ENCODE data around the gene TMEM145.

DNA sequence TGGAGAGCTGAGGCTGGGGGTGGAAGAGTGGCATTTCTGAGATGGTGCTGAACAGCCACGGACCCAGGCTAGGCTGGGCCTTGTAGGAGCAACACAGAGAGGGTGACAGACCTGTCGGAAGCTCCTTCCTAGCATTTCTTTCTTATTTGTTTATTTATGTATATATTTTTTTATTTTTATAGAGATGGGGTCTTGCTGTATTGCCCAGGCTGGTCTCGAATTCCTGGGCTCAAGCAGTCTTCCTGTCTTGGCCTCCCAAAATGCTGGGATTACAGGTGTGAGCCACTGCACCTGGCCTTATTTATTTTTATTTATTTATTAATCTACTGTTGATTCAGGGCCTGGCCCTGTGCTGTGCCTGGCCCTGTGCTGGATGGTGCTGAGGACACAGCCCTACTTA lies 37.6 kb upstream of the TMEM145 start:
- TF ChIP-seq, protein P1, sequence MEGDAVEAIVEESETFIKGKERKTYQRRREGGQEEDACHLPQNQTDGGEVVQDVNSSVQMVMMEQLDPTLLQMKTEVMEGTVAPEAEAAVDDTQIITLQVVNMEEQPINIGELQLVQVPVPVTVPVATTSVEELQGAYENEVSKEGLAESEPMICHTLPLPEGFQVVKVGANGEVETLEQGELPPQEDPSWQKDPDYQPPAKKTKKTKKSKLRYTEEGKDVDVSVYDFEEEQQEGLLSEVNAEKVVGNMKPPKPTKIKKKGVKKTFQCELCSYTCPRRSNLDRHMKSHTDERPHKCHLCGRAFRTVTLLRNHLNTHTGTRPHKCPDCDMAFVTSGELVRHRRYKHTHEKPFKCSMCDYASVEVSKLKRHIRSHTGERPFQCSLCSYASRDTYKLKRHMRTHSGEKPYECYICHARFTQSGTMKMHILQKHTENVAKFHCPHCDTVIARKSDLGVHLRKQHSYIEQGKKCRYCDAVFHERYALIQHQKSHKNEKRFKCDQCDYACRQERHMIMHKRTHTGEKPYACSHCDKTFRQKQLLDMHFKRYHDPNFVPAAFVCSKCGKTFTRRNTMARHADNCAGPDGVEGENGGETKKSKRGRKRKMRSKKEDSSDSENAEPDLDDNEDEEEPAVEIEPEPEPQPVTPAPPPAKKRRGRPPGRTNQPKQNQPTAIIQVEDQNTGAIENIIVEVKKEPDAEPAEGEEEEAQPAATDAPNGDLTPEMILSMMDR (IDR thresholded peaks at IDR 0.05; ENCODE audit: insufficient read depth, low read length, poor library complexity, severe bottlenecking): no peak
- no peak for TF ChIP-seq EZH2phosphoT487 (conservative IDR thresholded peaks at IDR 0.05; ENCODE audit: low read length)

Measured in SU-DHL-6 (cell line).